Stomach smooth muscle (tissue), 2 donors: ENCODE data around the gene MYT1.
"Not testable (repeated sequence)": the region's sequence is repeated elsewhere in the genome, so short reads cannot be mapped to it uniquely, and the experiment has no call there.

Experiments
- H3K27ac ChIP-seq: one replicate; pipeline ENCODE4 v1.7.0; 2013; ENCODE audit warnings: mild to moderate bottlenecking, low read length, inconsistent platforms
- H3K27me3 ChIP-seq, 2 donors: one replicate each; pipeline ENCODE4 v1.7.0; 2013; ENCODE audit warnings: low read length in 2 of 2; ENCODE audit not compliant: insufficient read depth in 2 of 2, control insufficient read depth in 1 of 2
- H3K36me3 ChIP-seq, 2 donors: one replicate each; pipeline ENCODE4 v1.7.0; 2013; ENCODE audit warnings: low read length in 2 of 2; ENCODE audit not compliant: control insufficient read depth in 2 of 2, insufficient read depth in 2 of 2
- H3K4me1 ChIP-seq: one replicate; pipeline ENCODE4 v1.7.0; 2013; ENCODE audit warnings: low read length; ENCODE audit not compliant: control insufficient read depth, insufficient read depth
- H3K4me3 ChIP-seq, 2 donors: one replicate each; pipeline ENCODE4 v1.7.0; 2013; ENCODE audit warnings: low read length in 2 of 2
- H3K9ac ChIP-seq, 2 donors: one replicate each; pipeline ENCODE4 v1.7.0; 2013; ENCODE audit warnings: low read length in 2 of 2, mild to moderate bottlenecking in 1 of 2
- H3K9me3 ChIP-seq, 2 donors: one replicate each; pipeline ENCODE4 v1.7.0; 2013; ENCODE audit warnings: low read length in 2 of 2; ENCODE audit not compliant: control insufficient read depth in 2 of 2
- donor health status: healthy.
- donor health status: Pancreatic carcinoma.

Gene MYT1

DNA sequence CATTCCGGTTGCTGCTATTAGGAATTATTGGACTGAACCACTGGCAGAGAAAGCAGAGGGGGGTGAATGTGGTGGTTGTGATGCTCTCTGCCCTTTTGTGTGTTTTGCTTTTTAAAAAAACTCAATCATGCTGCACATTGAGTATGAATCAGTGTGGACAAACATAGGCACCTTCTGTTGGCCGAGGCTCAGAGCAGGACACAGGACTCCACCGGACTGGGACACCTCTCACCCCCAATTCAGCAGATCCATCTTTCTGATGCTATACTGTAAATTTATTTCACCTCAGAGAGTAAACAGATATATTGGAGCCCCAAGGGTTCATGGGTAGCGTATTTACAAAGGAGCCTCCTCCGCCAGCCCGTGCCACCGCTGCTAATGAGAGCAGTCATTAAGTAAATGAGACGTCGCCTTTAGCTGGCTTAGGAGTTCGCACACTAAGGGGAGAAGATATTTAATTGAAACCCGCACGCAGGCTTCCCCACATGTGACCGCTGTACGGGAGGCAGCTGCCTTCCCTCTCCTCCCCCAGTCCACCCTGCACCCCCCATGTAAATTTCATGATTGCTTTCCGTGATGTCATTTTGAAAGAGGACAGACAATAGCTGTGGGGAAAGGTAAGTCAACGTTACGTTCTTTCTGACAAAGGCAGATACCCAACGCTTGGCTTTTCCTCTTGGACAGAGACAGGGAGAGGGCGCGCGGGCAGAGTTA lies at the start of gene MYT1:
MYT1 (plus strand) TSS at position 330 of the 714 bp plus-strand sequence. CDS start 34,410 bp downstream, outside the sequence.
- no peak within 1 kb of the TSS for H3K27ac ChIP-seq
- no peaks in the 10 kb centered on the region for H3K4me1 ChIP-seq
- no peak within 1 kb of the TSS for H3K4me3 ChIP-seq
- H3K9ac ChIP-seq = no peak within 1 kb of the TSS
- no peaks in the 10 kb centered on the region for H3K9me3 ChIP-seq
- H3K36me3 ChIP-seq = no peaks in the 10 kb centered on the region
- H3K27me3 ChIP-seq = peaks cover 72 to 73% of the 10 kb centered on the region in 2 donors

DNA sequence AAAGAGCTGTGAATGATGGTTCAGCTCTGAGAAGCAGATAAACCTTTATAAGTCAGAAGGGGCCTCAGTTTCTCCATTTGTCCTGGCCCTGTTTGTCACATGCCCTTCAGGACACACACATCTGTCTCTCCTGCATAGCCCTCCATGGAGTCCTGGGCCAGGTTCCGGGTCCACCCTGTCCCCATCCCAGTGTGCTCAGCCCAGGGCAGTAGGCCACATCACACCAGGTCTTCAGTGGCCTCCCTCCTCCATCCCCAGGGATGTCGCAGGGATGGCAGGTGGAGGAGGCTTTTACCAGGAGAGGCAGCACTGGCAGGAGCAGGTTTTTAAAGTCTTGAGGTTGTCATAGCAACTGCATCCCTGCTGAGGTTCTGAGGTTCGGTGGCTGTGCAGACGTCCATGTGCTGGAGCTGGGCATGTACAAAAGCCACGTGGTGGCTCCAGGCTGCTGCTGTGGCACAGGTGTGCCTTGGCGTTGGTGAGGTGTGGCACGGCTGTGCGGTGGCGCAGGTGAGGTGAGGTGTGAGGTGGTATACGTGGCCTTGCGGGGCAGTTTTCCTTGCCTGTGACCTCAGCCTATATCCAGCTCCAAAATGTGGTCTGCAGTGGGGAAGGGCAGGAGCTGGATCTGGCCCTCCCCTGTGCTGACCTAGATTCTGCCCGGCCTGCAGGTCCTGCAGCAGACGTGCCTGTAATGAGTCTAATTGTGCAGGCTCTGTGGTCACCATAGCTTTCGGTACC lies 48.9 kb upstream of the MYT1 start:
- Histone ChIP-seq H3K9ac (no peak overlapping the region), H3K4me3 (no peak overlapping the region), H3K27me3 (peaks cover 0 to 3% of the 10 kb centered on the region in 2 donors), H3K4me1 (peaks cover 3% of the 10 kb centered on the region), H3K36me3 (no peaks in the 10 kb centered on the region), H3K27ac (no peak overlapping the region), H3K9me3 (no peaks in the 10 kb centered on the region)

DNA sequence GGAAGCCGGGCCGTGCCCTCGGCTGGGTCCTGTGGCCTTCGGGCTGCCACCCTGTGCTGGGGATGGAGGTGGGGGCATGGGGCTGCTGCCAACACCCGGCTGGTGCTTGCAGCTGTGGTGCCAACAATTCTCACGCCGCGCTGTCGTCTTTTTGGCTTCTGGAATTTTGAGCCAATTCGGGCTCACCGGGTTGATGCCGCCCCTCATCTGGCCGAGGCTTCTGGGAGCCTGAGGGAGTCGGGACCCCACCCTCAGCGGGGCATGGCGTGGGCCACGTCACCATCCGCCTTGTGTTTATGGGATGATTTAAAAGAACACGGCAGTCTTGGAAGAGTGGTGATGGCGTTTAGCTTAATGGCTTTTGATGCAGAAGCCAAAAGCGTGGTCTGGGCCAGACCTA lies 48.2 kb upstream of the MYT1 start:
- no peaks in the 10 kb centered on the region for H3K36me3 ChIP-seq
- H3K27me3 ChIP-seq = peaks cover 3 to 6% of the 10 kb centered on the region in 2 donors
- no peak overlapping the region for H3K9ac ChIP-seq
- no peak overlapping the region for H3K4me3 ChIP-seq
- H3K27ac ChIP-seq = no peak overlapping the region
- peaks cover 6% of the 10 kb centered on the region for H3K4me1 ChIP-seq
- H3K9me3 ChIP-seq = no peaks in the 10 kb centered on the region

DNA sequence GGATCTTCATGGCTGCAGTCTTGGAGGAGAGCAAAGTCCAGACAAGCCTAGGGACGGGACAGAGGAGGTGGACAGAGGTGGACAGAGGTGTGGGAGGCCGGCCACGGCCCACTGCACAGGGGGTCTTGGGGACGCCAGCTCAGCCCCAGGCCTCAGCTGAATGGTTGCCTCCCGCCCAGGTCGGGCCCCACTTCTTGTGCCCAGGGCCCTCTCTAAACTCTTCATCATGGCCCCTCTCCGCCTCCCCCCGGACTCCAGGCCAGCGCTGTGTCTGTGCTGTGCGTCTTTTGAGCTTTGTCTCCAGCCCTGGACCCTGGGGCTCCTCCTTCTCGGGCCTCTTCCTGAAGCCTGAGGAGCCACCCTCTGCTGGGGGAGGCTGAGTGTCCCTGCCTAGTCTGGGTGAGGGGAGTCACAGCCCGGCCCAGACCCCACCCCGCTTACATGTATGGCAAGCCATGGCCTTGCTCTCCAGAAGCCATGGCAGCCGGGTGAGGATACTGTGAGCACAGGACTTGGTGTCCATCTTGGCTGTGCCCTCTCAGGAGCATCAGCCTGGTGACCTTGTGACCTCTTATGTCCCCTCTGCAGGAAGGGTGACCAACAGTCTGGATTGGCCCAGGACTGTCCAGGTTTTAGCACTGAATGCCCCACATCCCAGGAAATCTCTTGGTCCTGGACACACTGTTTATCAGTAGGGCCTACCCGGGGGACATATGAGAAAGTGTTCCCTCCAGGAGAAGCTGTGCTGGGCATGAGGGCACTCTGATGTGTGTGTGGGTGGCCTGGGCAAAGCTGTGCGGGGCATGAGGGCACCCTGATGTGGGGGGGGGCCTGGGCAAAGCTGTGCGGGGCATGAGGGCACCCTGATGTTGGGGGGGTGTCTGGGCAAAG lies 47.5 kb upstream of the MYT1 start:
- Histone ChIP-seq H3K27ac (no peak overlapping the region), H3K9me3 (no peaks in the 10 kb centered on the region), H3K4me1 (peaks cover 6% of the 10 kb centered on the region), H3K27me3 (peaks cover 9 to 13% of the 10 kb centered on the region in 2 donors), H3K36me3 (no peaks in the 10 kb centered on the region), H3K9ac (no peak overlapping the region), H3K4me3 (no peak overlapping the region)

DNA sequence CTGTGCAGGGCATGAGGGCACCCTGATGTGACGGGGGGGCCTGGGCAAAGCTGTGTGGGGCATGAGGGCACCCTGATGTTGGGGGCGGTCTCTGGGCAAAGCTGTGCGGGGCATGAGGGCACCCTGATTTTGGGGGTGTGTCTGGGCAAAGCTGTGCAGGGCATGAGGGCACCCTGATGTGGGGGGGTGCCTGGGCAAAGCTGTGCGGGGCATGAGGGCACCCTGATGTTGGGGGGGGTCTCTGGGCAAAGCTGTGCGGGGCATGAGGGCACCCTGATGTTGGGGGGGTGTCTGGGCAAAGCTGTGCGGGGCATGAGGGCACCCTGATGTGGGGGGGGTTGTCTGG lies 46.8 kb upstream of the MYT1 start:
- H3K27ac ChIP-seq, H3K4me1 ChIP-seq, H3K36me3 ChIP-seq, H3K9ac ChIP-seq, H3K4me3 ChIP-seq, H3K9me3 ChIP-seq: not testable (repeated sequence)
- peaks cover 11 to 13% of the 10 kb centered on the region in 2 donors for H3K27me3 ChIP-seq

DNA sequence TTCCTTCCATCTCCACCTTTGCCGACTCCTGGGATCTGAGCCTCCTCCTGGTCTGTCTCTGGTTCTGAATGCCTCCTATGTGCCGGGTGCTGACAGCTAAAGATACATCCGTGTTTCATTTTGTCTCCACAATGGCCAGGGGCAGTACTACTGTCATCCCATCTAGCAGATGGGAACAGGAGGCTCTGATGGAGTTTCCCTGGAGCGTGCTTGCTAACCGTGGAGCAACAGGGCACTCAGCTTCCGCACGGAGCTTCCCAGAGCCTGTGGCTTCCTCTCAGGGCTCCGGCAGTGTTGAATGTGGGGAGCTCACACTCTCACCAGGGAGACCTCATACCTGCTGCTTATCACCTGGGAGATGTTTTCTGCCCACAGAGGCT lies 45.0 kb upstream of the MYT1 start:
- no peak overlapping the region for H3K9ac ChIP-seq
- no peaks in the 10 kb centered on the region for H3K36me3 ChIP-seq
- H3K9me3 ChIP-seq = no peaks in the 10 kb centered on the region
- peaks cover 11 to 13% of the 10 kb centered on the region in 2 donors for H3K27me3 ChIP-seq
- no peak overlapping the region for H3K27ac ChIP-seq
- no peak overlapping the region for H3K4me3 ChIP-seq
- peaks cover 6% of the 10 kb centered on the region for H3K4me1 ChIP-seq

DNA sequence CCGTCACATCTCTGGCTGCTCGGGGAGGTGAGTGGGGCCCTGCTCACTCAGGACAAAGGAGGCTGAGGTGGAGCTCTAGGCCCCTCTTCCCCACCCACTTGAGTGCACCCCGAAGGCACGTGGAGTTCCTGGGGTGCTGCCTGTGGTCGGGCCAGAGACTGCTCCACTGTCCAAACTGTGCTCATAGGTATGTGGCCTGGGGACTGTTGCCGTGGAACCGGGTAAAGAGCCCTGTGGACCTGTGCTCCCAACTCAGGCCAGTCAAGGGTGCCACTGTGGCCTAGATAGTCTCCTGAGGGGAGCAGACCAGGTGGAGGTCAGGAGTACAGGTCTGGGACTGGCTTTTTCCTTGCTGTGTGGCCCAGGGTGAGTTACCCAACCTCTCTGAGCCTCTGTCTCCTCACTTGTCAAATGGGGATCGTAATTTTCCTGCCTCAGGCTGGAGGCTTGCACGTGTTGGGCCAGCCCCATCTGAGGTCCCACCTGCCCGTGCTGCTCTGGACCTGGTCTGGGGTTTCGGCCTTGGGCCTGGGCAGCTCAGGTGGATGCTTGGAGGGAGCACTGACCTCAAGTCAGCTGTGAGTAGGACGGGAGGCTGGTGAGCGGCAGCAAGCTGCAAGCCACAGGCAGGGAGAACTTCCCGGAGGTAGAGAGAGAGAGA lies 44.4 kb upstream of the MYT1 start:
- no peaks in the 10 kb centered on the region for H3K9me3 ChIP-seq
- H3K4me3 ChIP-seq = peak overlapping the region; percentile 31 to 61
- H3K27me3 ChIP-seq = peaks cover 11 to 13% of the 10 kb centered on the region in 2 donors
- peaks cover 6% of the 10 kb centered on the region for H3K4me1 ChIP-seq
- H3K36me3 ChIP-seq = no peaks in the 10 kb centered on the region
- H3K9ac ChIP-seq = peak overlapping the region in 1 of 2 donors; percentile 22
- no peak overlapping the region for H3K27ac ChIP-seq

DNA sequence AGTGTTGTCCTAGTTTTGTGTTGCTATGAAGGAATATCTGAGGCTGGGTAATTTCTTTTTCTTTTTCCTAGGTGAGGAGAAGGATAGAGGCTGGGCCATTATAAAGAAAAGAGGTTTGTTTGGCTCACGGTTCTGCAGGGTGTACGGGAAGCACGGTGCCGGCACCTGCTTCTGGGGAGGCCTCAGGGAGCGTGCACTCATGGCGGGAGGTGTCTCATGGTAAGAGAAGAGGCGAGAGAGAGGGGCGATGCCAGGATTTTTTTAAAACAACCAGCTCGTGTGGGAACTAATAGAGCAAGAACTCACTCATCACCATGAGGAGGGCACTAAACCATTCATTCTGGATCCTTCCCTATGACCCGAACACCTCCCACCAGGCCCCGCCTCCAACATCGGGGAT lies 42.7 kb upstream of the MYT1 start:
- no peak overlapping the region for H3K27ac ChIP-seq

DNA sequence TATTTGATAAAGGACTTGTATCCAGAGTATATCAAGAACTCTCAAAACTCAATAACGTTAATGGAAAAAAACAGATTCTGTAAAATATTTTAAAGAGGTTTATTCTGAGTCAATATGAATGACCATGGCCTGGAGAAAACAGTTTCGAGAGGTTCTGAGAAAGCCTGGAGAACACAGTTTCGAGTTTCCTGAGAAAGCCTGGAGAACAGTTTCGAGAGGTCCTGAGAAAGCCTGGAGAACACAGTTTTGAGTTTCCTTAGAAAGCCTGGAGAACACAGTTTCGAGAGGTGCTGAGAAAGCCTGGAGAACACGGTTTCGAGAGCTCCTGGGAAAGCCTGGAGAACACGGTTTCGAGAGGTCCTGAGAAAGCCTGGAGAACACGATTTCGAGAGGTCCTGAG lies 41.3 kb upstream of the MYT1 start:
- H3K36me3 ChIP-seq, H3K27ac ChIP-seq, H3K9me3 ChIP-seq, H3K4me3 ChIP-seq, H3K4me1 ChIP-seq, H3K9ac ChIP-seq: not testable (repeated sequence)
- H3K27me3 ChIP-seq = peaks cover 11 to 13% of the 10 kb centered on the region in 2 donors

More for the DNA sequence above, 42.7 kb upstream of the MYT1 start:
- Histone ChIP-seq H3K4me3 (no peak overlapping the region), H3K9ac (no peak overlapping the region), H3K36me3 (no peaks in the 10 kb centered on the region), H3K4me1 (peaks cover 6% of the 10 kb centered on the region), H3K27me3 (peaks cover 11 to 13% of the 10 kb centered on the region in 2 donors), H3K9me3 (no peaks in the 10 kb centered on the region)

DNA sequence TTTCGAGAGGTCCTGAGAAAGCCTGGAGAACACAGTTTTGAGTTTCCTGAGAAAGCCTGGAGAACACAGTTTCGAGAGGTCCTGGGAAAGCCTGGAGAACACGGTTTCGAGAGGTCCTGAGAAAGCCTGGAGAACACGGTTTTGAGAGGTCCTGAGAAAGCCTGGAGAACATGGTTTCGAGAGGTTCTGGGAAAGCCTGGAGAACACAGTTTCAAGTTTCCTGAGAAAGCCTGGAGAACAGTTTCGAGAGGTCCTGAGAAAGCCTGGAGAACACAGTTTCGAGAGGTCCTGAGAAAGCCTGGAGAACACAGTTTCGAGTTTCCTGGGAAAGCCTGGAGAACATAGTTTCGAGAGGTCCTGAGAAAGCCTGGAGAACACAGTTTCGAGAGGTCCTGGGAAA lies 40.7 kb upstream of the MYT1 start:
- not testable (repeated sequence) for H3K9ac ChIP-seq, H3K36me3 ChIP-seq, H3K4me1 ChIP-seq, H3K27ac ChIP-seq, H3K9me3 ChIP-seq, H3K4me3 ChIP-seq
- H3K27me3 ChIP-seq = peaks cover 11 to 13% of the 10 kb centered on the region in 2 donors
